ENCODE measurements around the gene VPS35.

VPS35 gene

GRCh38 chr16:46736695-46737094, 47.7 kb upstream of the VPS35 start (continued):
- TF ChIP-seq ZNF26 (tag by site-specific recombination; IDR thresholded peaks at IDR 0.05): no peak
- TF ChIP-seq RBAK (tag by site-specific recombination; IDR thresholded peaks at IDR 0.05): no peak
- no peak for TF ChIP-seq HOXA7 (CRISPR knock-in tag; IDR thresholded peaks at IDR 0.05; ENCODE audit: borderline replicate concordance)
- no peak for TF ChIP-seq REST (tag by site-specific recombination; IDR thresholded peaks at IDR 0.05)
- no peak for TF ChIP-seq SP3 (tag by site-specific recombination; IDR thresholded peaks at IDR 0.05)
- TF ChIP-seq ZBTB20 (tag by site-specific recombination; IDR thresholded peaks at IDR 0.05): no peak
- TF ChIP-seq PRDM6 (tag by site-specific recombination; IDR thresholded peaks at IDR 0.05): no peak
- no peak for TF ChIP-seq ZSCAN18 (tag by site-specific recombination; IDR thresholded peaks at IDR 0.05)
- TF ChIP-seq ZNF214 (tag by site-specific recombination; IDR thresholded peaks at IDR 0.05; ENCODE audit: borderline replicate concordance): no peak
- TF ChIP-seq ZNF366 (tag by site-specific recombination; conservative IDR thresholded peaks at IDR 0.05): no peak

- TF ChIP-seq ZNF629 (tag by site-specific recombination; IDR thresholded peaks at IDR 0.05): no peak
- no peak for TF ChIP-seq ZNF354C (tag by site-specific recombination; IDR thresholded peaks at IDR 0.05; ENCODE audit: borderline replicate concordance, low read depth)
- POLR2A ChIA-PET: no interaction called here
- H3K36me3 ChIP-seq (ENCODE audit: control insufficient read depth in 2 of 2, insufficient read depth in 1 of 2, low read length in 2 of 2): no peaks in the 10 kb centered on the region
- H3K9me3 ChIP-seq (ENCODE audit: control insufficient read depth, insufficient read depth, low read depth, low read length): no peaks in the 10 kb centered on the region
- no peak overlapping the region for H3K27ac ChIP-seq (ENCODE audit: extremely low read depth, low read depth, low read length)
- H3K4me3 ChIP-seq (ENCODE audit: low read depth, low read length): no peak overlapping the region
- H3K4me1 ChIP-seq (ENCODE audit: control insufficient read depth, insufficient read depth, low read length): no peaks in the 10 kb centered on the region
- CTCF ChIA-PET: interaction anchor here (0.8 kb wide), 1 partner anchor 68 kb away, joined by 4 read pairs; no protein-coding TSS in a partner anchor
Observed at GRCh38 chr16:46733319-46733830, 44.4 kb upstream of the VPS35 start.

GRCh38 chr16:46732561-46732960, 43.6 kb upstream of the VPS35 start:
- TF ChIP-seq ZNF488 (tag by site-specific recombination; IDR thresholded peaks at IDR 0.05) (no peak), KLF1 (tag by site-specific recombination; IDR thresholded peaks at IDR 0.05) (no peak), ZNF335 (tag by site-specific recombination; conservative IDR thresholded peaks at IDR 0.05) (no peak), ZNF121 (tag by site-specific recombination; IDR thresholded peaks at IDR 0.05) (no peak), ZBTB17 (tag by site-specific recombination; IDR thresholded peaks at IDR 0.05) (no peak), ZNF704 (tag by site-specific recombination; IDR thresholded peaks at IDR 0.05) (no peak), ZNF626 (tag by site-specific recombination; IDR thresholded peaks at IDR 0.05) (no peak), ZSCAN23 (tag by site-specific recombination; IDR thresholded peaks at IDR 0.05) (no peak), SCRT2 (tag by site-specific recombination; IDR thresholded peaks at IDR 0.05) (no peak), ZXDB (tag by site-specific recombination; IDR thresholded peaks at IDR 0.05) (no peak), MEIS1 (CRISPR knock-in tag; IDR thresholded peaks at IDR 0.05; ENCODE audit: borderline replicate concordance) (no peak), PRDM1 (tag by site-specific recombination; IDR thresholded peaks at IDR 0.05) (no peak)
- Histone ChIP-seq H3K4me3 (ENCODE audit: low read depth, low read length) (no peak overlapping the region), H3K27ac (ENCODE audit: extremely low read depth, low read depth, low read length) (no peak overlapping the region), H3K9me3 (ENCODE audit: control insufficient read depth, insufficient read depth, low read depth, low read length) (no peaks in the 10 kb centered on the region), H3K4me1 (ENCODE audit: control insufficient read depth, insufficient read depth, low read length) (no peaks in the 10 kb centered on the region), H3K36me3 (ENCODE audit: control insufficient read depth in 2 of 2, insufficient read depth in 1 of 2, low read length in 2 of 2) (no peaks in the 10 kb centered on the region)
- ChIA-PET POLR2A (no interaction called here), CTCF (no interaction called here)
